SK-N-MC (cell line): ENCODE results near the gene TSTD2.

Source experiments
- EZH2 ChIP-seq: fragments of 200-600 bp; sonication (generic); IDR thresholded peaks from one replicate; pipeline ENCODE4 v1.6.1; 2017; ENCODE audit warnings: antibody characterized with exemption
- POLR2AphosphoS5 ChIP-seq: IDR thresholded peaks from 2 replicates; pipeline ENCODE4 v1.6.1; 2012; ENCODE audit warnings: mild to moderate bottlenecking, low read depth, low read length, borderline replicate concordance

- TF ChIP-seq POLR2AphosphoS5 (no peak), EZH2 (no peak)
Observed at GRCh38 chr9:97638666-97639065, 5.5 kb upstream of the TSTD2 start.
